ENCODE data around the gene MMP21. TPM values are rescaled to one million over a fixed set of nuclear protein-coding genes. Genes with fewer than 3 reads are reported as not detected.

Gene MMP21
- total RNA-seq, 1 donor from 2014 or later, result under 0.01 TPM

DNA sequence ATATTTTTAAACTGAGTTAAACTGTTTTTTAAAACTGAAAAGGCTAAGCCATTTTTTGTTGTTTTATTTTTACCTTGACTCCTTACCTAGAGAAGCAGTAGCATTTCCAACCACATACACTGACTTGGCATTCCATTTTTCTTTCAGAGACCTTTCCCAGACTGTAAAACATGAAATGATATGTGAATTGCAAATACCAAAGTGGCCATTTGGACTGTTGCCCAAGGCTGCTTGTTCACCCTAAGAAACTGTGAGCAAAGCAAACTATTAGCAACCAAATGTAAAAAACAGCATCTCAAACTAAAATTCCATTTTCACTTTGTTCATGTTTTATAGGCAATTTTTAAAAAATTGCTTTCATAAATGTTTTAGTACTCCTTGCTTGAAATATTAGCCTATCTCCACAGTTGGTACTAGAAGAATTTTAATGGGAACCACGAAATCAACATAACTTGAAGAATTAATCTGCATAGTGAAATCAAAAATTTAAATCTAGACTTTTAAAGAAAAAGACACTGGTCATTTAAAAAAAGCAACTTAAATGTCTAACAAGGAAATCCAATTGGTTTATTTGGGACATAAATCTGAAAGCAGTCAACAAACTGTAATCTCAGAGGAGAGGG is 36.6 kb upstream of the MMP21 start:
- no peak overlapping the region for H3K4me3 ChIP-seq (ENCODE audit: low read length in 3 of 3)
- no peak overlapping the region for H3K27ac ChIP-seq (ENCODE audit: low read depth, low read length)
- peaks cover 24 to 57% (median 47%) of the 10 kb centered on the region in 3 donors for H3K36me3 ChIP-seq (ENCODE audit: control insufficient read depth in 3 of 3, insufficient read depth in 3 of 3, low read length in 3 of 3)
- no peak overlapping the region for H3K9ac ChIP-seq (ENCODE audit: low read depth in 1 of 3, low read length in 3 of 3)
- no peaks in the 10 kb centered on the region for H3K27me3 ChIP-seq (ENCODE audit: control insufficient read depth in 3 of 3, insufficient read depth in 3 of 3, low read length in 3 of 3)
- no peaks in the 10 kb centered on the region for H3K4me1 ChIP-seq (ENCODE audit: control insufficient read depth in 3 of 3, insufficient read depth in 3 of 3, low read length in 3 of 3)
- no peaks in the 10 kb centered on the region for H3K9me3 ChIP-seq (ENCODE audit: control insufficient read depth in 3 of 3, low read length in 3 of 3)

DNA sequence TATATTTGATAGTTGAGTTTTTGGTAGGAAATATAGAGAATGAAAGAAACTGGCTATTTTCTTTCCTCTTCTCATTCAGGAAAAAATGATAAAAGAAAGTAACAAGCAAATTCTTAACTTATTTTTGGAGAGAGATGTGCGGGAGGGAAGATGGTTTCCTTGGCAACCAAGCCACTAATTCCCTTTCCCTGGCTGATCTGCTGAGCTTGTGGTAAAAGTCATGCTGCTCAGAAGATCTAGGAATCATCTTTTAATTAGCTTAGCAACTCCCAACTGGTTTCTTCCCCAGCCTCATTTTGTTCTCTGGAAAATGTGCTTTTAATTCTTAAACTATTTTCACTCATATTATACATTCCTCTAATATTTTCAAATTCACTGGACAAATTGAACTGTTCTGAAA is 35.6 kb upstream of the MMP21 start:
- Histone ChIP-seq H3K27me3 (ENCODE audit: control insufficient read depth in 3 of 3, insufficient read depth in 3 of 3, low read length in 3 of 3) (no peaks in the 10 kb centered on the region), H3K9ac (ENCODE audit: low read depth in 1 of 3, low read length in 3 of 3) (no peak overlapping the region), H3K4me3 (ENCODE audit: low read length in 3 of 3) (no peak overlapping the region), H3K9me3 (ENCODE audit: control insufficient read depth in 3 of 3, low read length in 3 of 3) (no peaks in the 10 kb centered on the region), H3K36me3 (ENCODE audit: control insufficient read depth in 3 of 3, insufficient read depth in 3 of 3, low read length in 3 of 3) (peaks cover 25 to 66% (median 57%) of the 10 kb centered on the region in 3 donors), H3K27ac (ENCODE audit: low read depth, low read length) (no peak overlapping the region), H3K4me1 (ENCODE audit: control insufficient read depth in 3 of 3, insufficient read depth in 3 of 3, low read length in 3 of 3) (no peaks in the 10 kb centered on the region)

DNA sequence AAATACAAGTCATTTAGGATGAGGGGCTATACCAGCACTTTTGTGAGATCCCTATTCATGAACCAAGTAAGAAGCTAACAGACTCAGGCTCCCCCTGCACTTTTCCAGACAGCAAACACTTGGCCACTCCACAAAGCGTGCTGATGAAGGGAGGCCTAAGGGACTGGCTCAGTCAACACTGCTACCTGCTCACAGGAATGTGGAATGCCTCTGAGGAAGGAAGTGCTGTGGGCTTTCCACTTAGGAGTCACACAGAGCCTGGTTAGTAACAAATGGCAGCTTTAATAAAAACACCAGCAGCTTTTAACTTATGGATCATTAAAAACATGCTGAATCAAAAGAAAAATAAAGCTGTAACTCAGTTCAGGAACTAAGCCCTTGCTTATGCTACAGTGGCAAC is 32.4 kb upstream of the MMP21 start:
- H3K36me3 ChIP-seq (ENCODE audit: control insufficient read depth in 3 of 3, insufficient read depth in 3 of 3, low read length in 3 of 3), result peaks cover 24 to 55% (median 51%) of the 10 kb centered on the region in 3 donors
- no peaks in the 10 kb centered on the region for H3K9me3 ChIP-seq (ENCODE audit: control insufficient read depth in 3 of 3, low read length in 3 of 3)
- no peak overlapping the region for H3K4me3 ChIP-seq (ENCODE audit: low read length in 3 of 3)
- H3K27me3 ChIP-seq (ENCODE audit: control insufficient read depth in 3 of 3, insufficient read depth in 3 of 3, low read length in 3 of 3), result no peaks in the 10 kb centered on the region
- no peak overlapping the region for H3K9ac ChIP-seq (ENCODE audit: low read depth in 1 of 3, low read length in 3 of 3)
- H3K4me1 ChIP-seq (ENCODE audit: control insufficient read depth in 3 of 3, insufficient read depth in 3 of 3, low read length in 3 of 3), result no peaks in the 10 kb centered on the region
- H3K27ac ChIP-seq (ENCODE audit: low read depth, low read length), result no peak overlapping the region

DNA sequence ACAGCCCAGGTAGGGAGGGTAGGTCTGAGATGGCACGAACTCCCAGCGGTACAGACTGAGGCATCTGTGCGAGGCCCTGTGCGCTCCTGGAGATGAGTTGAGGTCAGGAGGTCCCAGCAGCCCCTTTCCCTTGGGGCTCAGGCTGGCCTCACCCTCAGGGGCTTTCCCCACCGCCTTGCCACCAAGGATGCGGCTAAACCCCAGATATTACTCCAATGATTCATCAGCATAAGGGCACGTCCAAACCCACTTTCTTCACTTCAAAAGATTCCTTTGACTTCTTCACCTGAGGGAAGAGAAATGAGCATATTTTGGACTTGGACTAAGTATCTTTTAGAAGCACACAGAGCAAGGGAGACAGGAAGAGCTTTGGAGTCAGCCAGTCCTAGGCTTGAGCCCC is 27.1 kb upstream of the MMP21 start:
- Histone ChIP-seq H3K9ac (ENCODE audit: low read depth in 1 of 3, low read length in 3 of 3) (no peak overlapping the region), H3K27me3 (ENCODE audit: control insufficient read depth in 3 of 3, insufficient read depth in 3 of 3, low read length in 3 of 3) (no peaks in the 10 kb centered on the region), H3K4me3 (ENCODE audit: low read length in 3 of 3) (no peak overlapping the region), H3K36me3 (ENCODE audit: control insufficient read depth in 3 of 3, insufficient read depth in 3 of 3, low read length in 3 of 3) (peaks cover 37 to 58% (median 57%) of the 10 kb centered on the region in 3 donors), H3K4me1 (ENCODE audit: control insufficient read depth in 3 of 3, insufficient read depth in 3 of 3, low read length in 3 of 3) (no peaks in the 10 kb centered on the region), H3K27ac (ENCODE audit: low read depth, low read length) (no peak overlapping the region), H3K9me3 (ENCODE audit: control insufficient read depth in 3 of 3, low read length in 3 of 3) (no peaks in the 10 kb centered on the region)

DNA sequence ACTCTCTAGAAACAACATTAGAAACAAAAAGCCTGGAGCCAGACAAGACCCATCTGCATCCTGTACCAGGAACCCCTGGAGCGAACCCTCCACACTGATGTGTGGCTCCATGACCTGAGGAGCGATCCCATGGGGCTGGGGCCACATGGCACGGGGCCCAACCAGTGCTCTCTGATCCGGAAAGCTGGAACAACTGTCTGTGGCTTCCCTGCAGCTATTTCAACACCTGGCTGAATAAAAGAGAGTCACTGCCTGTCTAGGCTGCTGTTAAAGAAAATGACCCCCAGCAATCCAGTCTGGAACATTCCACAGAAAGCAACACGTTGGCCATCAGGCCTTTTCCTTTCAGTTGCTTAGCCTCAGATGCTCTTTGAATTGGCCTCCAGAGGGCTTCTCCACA is 26.5 kb upstream of the MMP21 start:
- Histone ChIP-seq H3K9ac (ENCODE audit: low read depth in 1 of 3, low read length in 3 of 3) (no peak overlapping the region), H3K9me3 (ENCODE audit: control insufficient read depth in 3 of 3, low read length in 3 of 3) (no peaks in the 10 kb centered on the region), H3K27ac (ENCODE audit: low read depth, low read length) (no peak overlapping the region), H3K4me3 (ENCODE audit: low read length in 3 of 3) (no peak overlapping the region), H3K4me1 (ENCODE audit: control insufficient read depth in 3 of 3, insufficient read depth in 3 of 3, low read length in 3 of 3) (no peaks in the 10 kb centered on the region), H3K36me3 (ENCODE audit: control insufficient read depth in 3 of 3, insufficient read depth in 3 of 3, low read length in 3 of 3) (peaks cover 41 to 59% (median 56%) of the 10 kb centered on the region in 3 donors), H3K27me3 (ENCODE audit: control insufficient read depth in 3 of 3, insufficient read depth in 3 of 3, low read length in 3 of 3) (no peaks in the 10 kb centered on the region)

DNA sequence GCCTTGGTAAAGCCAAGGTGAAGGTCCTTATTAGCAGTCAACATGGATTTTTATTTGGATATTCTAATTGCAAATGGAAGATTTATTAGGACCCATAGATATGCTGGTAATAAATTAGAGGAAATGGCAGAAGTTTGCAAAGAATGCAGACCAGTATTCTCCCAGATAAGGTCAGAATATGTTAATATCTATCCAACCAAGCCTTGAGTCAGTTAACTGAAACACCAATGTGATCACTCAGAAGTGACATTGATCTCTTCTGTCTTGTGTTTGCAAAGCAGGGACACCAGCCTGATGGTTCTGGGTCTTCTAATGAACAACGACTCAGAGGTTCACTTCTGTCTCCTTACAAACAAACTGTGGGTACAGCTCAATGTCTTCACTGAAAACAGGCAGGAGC is 26.0 kb upstream of the MMP21 start:
- no peak overlapping the region for H3K27ac ChIP-seq (ENCODE audit: low read depth, low read length)
- no peaks in the 10 kb centered on the region for H3K9me3 ChIP-seq (ENCODE audit: control insufficient read depth in 3 of 3, low read length in 3 of 3)
- H3K4me1 ChIP-seq (ENCODE audit: control insufficient read depth in 3 of 3, insufficient read depth in 3 of 3, low read length in 3 of 3), result no peaks in the 10 kb centered on the region
- H3K27me3 ChIP-seq (ENCODE audit: control insufficient read depth in 3 of 3, insufficient read depth in 3 of 3, low read length in 3 of 3), result no peaks in the 10 kb centered on the region
- no peak overlapping the region for H3K9ac ChIP-seq (ENCODE audit: low read depth in 1 of 3, low read length in 3 of 3)
- peaks cover 41 to 57% (median 53%) of the 10 kb centered on the region in 3 donors for H3K36me3 ChIP-seq (ENCODE audit: control insufficient read depth in 3 of 3, insufficient read depth in 3 of 3, low read length in 3 of 3)
- no peak overlapping the region for H3K4me3 ChIP-seq (ENCODE audit: low read length in 3 of 3)

DNA sequence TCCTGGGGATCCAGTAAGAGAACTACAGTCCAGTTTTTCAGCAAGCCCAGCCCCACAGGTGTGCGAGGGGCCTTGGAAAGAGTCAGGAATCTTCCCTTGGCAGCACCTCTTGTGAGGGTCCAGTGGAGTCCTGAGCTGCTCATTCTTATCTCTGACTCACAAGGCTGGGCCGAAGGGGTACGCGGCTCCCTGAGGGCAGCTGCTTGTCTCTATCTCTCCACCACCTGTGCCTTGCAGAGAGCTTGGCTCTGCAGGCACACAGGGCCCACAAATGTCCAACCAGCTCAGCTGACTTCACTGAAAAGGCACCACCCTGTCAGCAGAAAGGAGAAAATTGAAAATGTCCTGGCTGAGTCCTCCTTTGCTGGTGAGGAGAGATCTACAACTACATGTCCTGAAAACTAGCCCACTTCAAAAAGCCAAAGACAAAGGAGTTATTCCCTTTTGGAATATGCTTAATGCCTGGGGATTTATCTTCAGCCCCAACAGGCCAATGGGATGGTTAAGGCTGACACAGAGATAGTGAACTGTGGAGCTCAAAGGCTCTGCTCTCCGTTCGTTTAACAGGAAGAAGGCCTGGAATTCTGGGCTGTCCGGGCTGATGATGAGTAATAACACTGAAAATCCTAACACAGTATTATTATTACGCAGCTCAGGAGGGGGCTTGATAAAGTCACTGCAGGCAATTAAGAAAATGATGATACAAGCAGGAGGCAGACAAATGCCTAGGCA is 24.0 kb upstream of the MMP21 start:
- no peaks in the 10 kb centered on the region for H3K4me1 ChIP-seq (ENCODE audit: control insufficient read depth in 3 of 3, insufficient read depth in 3 of 3, low read length in 3 of 3)
- no peaks in the 10 kb centered on the region for H3K27me3 ChIP-seq (ENCODE audit: control insufficient read depth in 3 of 3, insufficient read depth in 3 of 3, low read length in 3 of 3)
- H3K9ac ChIP-seq (ENCODE audit: low read depth in 1 of 3, low read length in 3 of 3), result no peak overlapping the region
- H3K9me3 ChIP-seq (ENCODE audit: control insufficient read depth in 3 of 3, low read length in 3 of 3), result no peaks in the 10 kb centered on the region
- H3K36me3 ChIP-seq (ENCODE audit: control insufficient read depth in 3 of 3, insufficient read depth in 3 of 3, low read length in 3 of 3), result peaks cover 41 to 59% (median 51%) of the 10 kb centered on the region in 3 donors
- no peak overlapping the region for H3K4me3 ChIP-seq (ENCODE audit: low read length in 3 of 3)
- no peak overlapping the region for H3K27ac ChIP-seq (ENCODE audit: low read depth, low read length)

DNA sequence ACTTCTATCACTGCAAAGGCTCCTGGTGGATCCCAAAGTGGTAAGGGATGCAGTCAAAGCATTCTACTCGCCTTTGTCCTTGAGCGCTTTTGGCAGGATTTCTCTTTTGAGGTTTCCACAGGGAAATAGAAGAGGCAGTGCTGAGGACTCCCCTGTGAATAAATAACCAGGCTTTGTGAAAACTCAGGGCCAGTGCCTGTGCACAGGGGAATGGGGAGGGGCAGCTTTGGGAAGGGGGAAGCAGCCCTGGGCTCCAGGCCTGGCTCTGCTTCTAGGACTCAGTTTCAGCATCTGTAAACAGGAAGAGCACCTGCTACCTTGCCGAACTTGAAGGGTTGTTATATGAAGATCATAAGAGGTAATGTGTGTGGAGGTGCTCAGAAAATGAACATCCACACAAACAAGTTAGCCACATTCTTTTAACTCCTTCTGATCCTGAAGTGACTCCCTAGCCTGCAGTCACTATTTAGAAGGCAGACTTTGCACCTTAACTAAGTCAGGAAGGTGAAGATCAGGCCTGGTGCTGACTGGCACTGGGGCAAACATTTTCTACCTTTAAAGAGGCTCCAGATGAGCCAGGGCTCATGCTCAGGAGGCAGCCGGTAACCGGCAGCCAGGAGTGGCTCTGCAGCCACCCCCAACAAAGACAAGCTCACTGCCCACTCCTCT is 22.5 kb upstream of the MMP21 start:
- Histone ChIP-seq H3K9me3 (ENCODE audit: control insufficient read depth in 3 of 3, low read length in 3 of 3) (no peaks in the 10 kb centered on the region), H3K27ac (ENCODE audit: low read depth, low read length) (no peak overlapping the region), H3K36me3 (ENCODE audit: control insufficient read depth in 3 of 3, insufficient read depth in 3 of 3, low read length in 3 of 3) (peaks cover 46 to 70% (median 56%) of the 10 kb centered on the region in 3 donors), H3K4me1 (ENCODE audit: control insufficient read depth in 3 of 3, insufficient read depth in 3 of 3, low read length in 3 of 3) (no peaks in the 10 kb centered on the region), H3K27me3 (ENCODE audit: control insufficient read depth in 3 of 3, insufficient read depth in 3 of 3, low read length in 3 of 3) (no peaks in the 10 kb centered on the region), H3K4me3 (ENCODE audit: low read length in 3 of 3) (no peak overlapping the region), H3K9ac (ENCODE audit: low read depth in 1 of 3, low read length in 3 of 3) (no peak overlapping the region)

DNA sequence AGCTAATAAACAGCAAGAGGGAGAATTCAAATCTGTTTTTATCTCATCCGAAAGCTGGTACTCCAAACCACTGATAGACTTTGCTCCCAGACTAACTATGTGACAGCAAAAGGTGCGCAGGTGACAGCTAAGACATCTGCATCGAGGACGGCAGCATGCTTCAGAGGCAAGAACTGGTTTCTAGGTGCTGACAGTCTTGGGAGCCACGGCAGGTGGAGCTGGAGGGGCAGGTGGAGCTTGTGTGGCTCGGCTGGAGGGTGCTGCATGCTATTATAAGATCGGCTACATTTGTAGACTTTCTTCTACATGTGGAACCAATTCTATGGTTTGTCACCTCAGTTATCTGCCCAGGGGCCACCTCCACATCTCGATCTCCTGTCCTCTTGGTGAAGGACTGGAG is 21.8 kb upstream of the MMP21 start:
- Histone ChIP-seq H3K4me1 (ENCODE audit: control insufficient read depth in 3 of 3, insufficient read depth in 3 of 3, low read length in 3 of 3) (no peaks in the 10 kb centered on the region), H3K9ac (ENCODE audit: low read depth in 1 of 3, low read length in 3 of 3) (no peak overlapping the region), H3K27me3 (ENCODE audit: control insufficient read depth in 3 of 3, insufficient read depth in 3 of 3, low read length in 3 of 3) (no peaks in the 10 kb centered on the region), H3K4me3 (ENCODE audit: low read length in 3 of 3) (no peak overlapping the region), H3K9me3 (ENCODE audit: control insufficient read depth in 3 of 3, low read length in 3 of 3) (no peaks in the 10 kb centered on the region), H3K36me3 (ENCODE audit: control insufficient read depth in 3 of 3, insufficient read depth in 3 of 3, low read length in 3 of 3) (peaks cover 48 to 70% (median 56%) of the 10 kb centered on the region in 3 donors), H3K27ac (ENCODE audit: low read depth, low read length) (no peak overlapping the region)

DNA sequence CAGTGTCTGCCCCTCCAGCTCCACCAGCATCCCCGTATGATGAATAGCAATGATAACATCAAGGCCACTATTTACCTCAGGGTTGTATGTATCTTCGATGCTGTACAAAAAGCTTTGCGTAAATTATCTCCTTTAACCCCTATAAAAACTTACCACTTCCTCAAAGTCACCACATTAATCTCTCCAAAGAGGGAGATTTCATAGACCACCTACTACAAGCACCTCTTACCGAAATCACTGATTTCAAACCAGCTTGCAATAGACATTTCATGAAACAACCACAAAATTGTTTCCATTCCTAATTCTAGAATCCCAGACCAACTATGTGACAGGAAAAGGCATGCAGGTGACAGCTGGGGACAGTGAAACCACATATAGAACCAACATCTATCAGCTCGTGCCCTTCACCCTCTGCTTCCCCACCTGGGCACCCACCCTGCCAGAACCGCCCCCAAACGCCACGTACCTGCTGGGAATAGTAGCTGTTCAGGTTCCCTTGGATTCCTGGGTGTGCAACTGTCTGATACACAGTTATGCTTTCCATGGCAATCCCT is 20.1 kb upstream of the MMP21 start:
- Histone ChIP-seq H3K9ac (ENCODE audit: low read depth in 1 of 3, low read length in 3 of 3) (no peak overlapping the region), H3K4me3 (ENCODE audit: low read length in 3 of 3) (no peak overlapping the region), H3K36me3 (ENCODE audit: control insufficient read depth in 3 of 3, insufficient read depth in 3 of 3, low read length in 3 of 3) (peaks cover 51 to 71% (median 52%) of the 10 kb centered on the region in 3 donors), H3K27me3 (ENCODE audit: control insufficient read depth in 3 of 3, insufficient read depth in 3 of 3, low read length in 3 of 3) (no peaks in the 10 kb centered on the region), H3K9me3 (ENCODE audit: control insufficient read depth in 3 of 3, low read length in 3 of 3) (no peaks in the 10 kb centered on the region), H3K4me1 (ENCODE audit: control insufficient read depth in 3 of 3, insufficient read depth in 3 of 3, low read length in 3 of 3) (no peaks in the 10 kb centered on the region), H3K27ac (ENCODE audit: low read depth, low read length) (no peak overlapping the region)
